Skeletal muscle satellite cell (primary cell): ENCODE measurements around the gene CSGALNACT2.

Experiments
- H3K27me3 ChIP-seq: 2 replicates; pipeline ENCODE4 v1.7.0; 2013; ENCODE audit warnings: low read length; ENCODE audit not compliant: control insufficient read depth, insufficient read depth
- H3K36me3 ChIP-seq: 2 replicates; pipeline ENCODE4 v1.7.0; 2013; ENCODE audit warnings: mild to moderate bottlenecking, control low read depth, low read length; ENCODE audit not compliant: insufficient read depth
- H3K4me1 ChIP-seq: 2 replicates; pipeline ENCODE4 v1.7.0; 2013; ENCODE audit warnings: low read length; ENCODE audit not compliant: control insufficient read depth, insufficient read depth
- H3K4me2 ChIP-seq: 2 replicates; pipeline ENCODE4 v1.7.0; 2013; ENCODE audit warnings: mild to moderate bottlenecking, low read length
- H3K4me3 ChIP-seq: 2 replicates; pipeline ENCODE4 v1.7.0; 2013; ENCODE audit warnings: low read length
- H3K9ac ChIP-seq: 2 replicates; pipeline ENCODE4 v1.7.0; 2013; ENCODE audit warnings: mild to moderate bottlenecking, low read depth, low read length, moderate library complexity
- H3K9me3 ChIP-seq: replicated peaks from 2 replicates; pipeline ENCODE4 v1.7.0; 2013; ENCODE audit warnings: mild to moderate bottlenecking, control low read depth, low read length

The CSGALNACT2 gene

GRCh38 chr10:43120116-43120928 lies 17.9 kb upstream of the CSGALNACT2 start:
- Histone ChIP-seq H3K4me3 (no peak overlapping the region), H3K4me2 (no peak overlapping the region), H3K36me3 (no peaks in the 10 kb centered on the region), H3K4me1 (no peaks in the 10 kb centered on the region), H3K9ac (no peak overlapping the region), H3K9me3 (no peaks in the 10 kb centered on the region), H3K27me3 (peaks cover 26% of the 10 kb centered on the region)

- Histone ChIP-seq H3K4me2 (no peak overlapping the region), H3K9me3 (no peaks in the 10 kb centered on the region), H3K36me3 (no peaks in the 10 kb centered on the region), H3K27me3 (peaks cover 26% of the 10 kb centered on the region), H3K4me3 (no peak overlapping the region), H3K9ac (no peak overlapping the region), H3K4me1 (no peaks in the 10 kb centered on the region)
Measured at GRCh38 chr10:43120929-43121314, 17.3 kb upstream of the CSGALNACT2 start.

DNA sequence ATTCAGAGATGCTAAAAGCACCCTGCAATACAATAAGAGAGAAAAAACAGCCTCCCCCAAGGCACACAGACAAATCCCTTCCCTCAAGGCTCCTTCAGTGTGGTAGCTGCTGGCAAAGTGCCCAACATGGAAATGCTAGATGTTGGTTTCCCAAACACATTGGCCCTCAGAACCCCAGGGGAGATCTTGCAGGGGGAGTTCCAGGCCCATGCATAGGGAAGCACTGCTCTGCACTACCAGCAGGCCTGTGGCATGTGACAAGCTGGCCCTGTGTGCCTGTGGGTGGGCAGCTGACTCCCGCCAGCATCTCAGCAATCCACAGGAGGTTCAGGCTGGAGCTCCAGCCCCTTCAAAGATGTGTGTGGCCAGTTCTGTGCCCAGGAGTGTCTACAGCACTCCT lies 16.8 kb upstream of the CSGALNACT2 start:
- Histone ChIP-seq H3K36me3 (no peaks in the 10 kb centered on the region), H3K9me3 (no peaks in the 10 kb centered on the region), H3K4me3 (no peak overlapping the region), H3K4me2 (no peak overlapping the region), H3K27me3 (peaks cover 26% of the 10 kb centered on the region), H3K9ac (no peak overlapping the region), H3K4me1 (no peaks in the 10 kb centered on the region)

GRCh38 chr10:43122096-43122495 lies 16.1 kb upstream of the CSGALNACT2 start:
- H3K4me1 ChIP-seq, result no peaks in the 10 kb centered on the region
- H3K9ac ChIP-seq, result no peak overlapping the region
- H3K36me3 ChIP-seq, result no peaks in the 10 kb centered on the region
- H3K27me3 ChIP-seq, result peaks cover 28% of the 10 kb centered on the region
- H3K4me3 ChIP-seq, result no peak overlapping the region
- no peak overlapping the region for H3K4me2 ChIP-seq
- no peaks in the 10 kb centered on the region for H3K9me3 ChIP-seq

DNA sequence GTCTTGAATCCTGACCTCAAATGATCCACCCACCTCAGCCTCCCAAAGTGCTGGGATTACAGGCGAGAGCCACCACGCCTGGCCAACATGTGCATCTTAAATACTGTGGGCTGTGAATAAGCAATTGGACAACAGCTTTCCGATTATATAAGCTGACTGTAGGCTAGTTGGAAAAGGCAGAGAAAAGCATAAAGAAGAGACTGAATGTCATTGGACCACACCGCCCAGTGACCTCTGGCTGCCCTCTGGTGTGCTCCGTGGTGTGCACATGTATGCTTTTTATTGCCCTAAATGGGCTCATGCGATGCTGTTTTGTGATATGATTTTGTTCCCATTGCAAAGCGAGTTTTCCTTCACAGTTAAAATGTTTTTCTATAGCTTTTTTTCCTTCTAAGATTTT lies 15.4 kb upstream of the CSGALNACT2 start:
- Histone ChIP-seq H3K9ac (no peak overlapping the region), H3K4me2 (no peak overlapping the region), H3K27me3 (peaks cover 24% of the 10 kb centered on the region), H3K4me3 (no peak overlapping the region), H3K36me3 (no peaks in the 10 kb centered on the region), H3K9me3 (no peaks in the 10 kb centered on the region), H3K4me1 (no peaks in the 10 kb centered on the region)

GRCh38 chr10:43123361-43124093 lies 14.7 kb upstream of the CSGALNACT2 start:
- Histone ChIP-seq H3K9ac (no peak overlapping the region), H3K4me3 (no peak overlapping the region), H3K4me2 (no peak overlapping the region), H3K27me3 (peaks cover 23% of the 10 kb centered on the region), H3K36me3 (no peaks in the 10 kb centered on the region), H3K9me3 (no peaks in the 10 kb centered on the region), H3K4me1 (peaks cover 5% of the 10 kb centered on the region)

DNA sequence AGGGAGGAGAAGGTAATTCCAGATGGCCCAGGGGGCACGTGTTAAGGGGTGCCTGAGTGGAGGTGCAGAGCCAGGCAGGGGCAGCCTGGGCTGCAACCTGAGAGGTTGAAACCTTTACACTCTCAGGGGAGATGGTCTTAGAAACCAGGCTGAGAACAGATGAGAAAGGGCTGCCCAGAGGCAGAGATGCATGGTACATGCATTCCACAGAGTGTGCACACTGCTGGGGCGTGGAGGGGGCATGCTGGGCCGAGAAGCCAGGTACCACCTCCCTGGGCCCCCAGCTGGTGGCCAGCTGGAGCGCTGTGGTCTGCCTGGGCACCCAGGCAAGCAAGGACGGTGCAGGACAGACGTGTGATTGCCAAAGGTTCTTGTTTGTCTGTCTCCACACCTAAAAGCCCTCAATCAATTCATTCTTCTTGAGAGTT lies 14.1 kb upstream of the CSGALNACT2 start:
- Histone ChIP-seq H3K36me3 (no peaks in the 10 kb centered on the region), H3K4me1 (peaks cover 11% of the 10 kb centered on the region), H3K27me3 (peaks cover 23% of the 10 kb centered on the region), H3K9me3 (no peaks in the 10 kb centered on the region), H3K9ac (no peak overlapping the region), H3K4me2 (no peak overlapping the region), H3K4me3 (no peak overlapping the region)

GRCh38 chr10:43124574-43125273 lies 13.5 kb upstream of the CSGALNACT2 start:
- Histone ChIP-seq H3K9me3 (no peaks in the 10 kb centered on the region), H3K9ac (no peak overlapping the region), H3K4me1 (peaks cover 15% of the 10 kb centered on the region), H3K4me2 (no peak overlapping the region), H3K36me3 (no peaks in the 10 kb centered on the region), H3K4me3 (no peak overlapping the region), H3K27me3 (peaks cover 23% of the 10 kb centered on the region)

- H3K9ac ChIP-seq, result no peak overlapping the region
- no peak overlapping the region for H3K4me3 ChIP-seq
- no peaks in the 10 kb centered on the region for H3K36me3 ChIP-seq
- peaks cover 18% of the 10 kb centered on the region for H3K4me1 ChIP-seq
- no peaks in the 10 kb centered on the region for H3K9me3 ChIP-seq
- H3K27me3 ChIP-seq, result peaks cover 23% of the 10 kb centered on the region
- H3K4me2 ChIP-seq, result no peak overlapping the region
Measured at GRCh38 chr10:43125274-43125845, 12.9 kb upstream of the CSGALNACT2 start.

GRCh38 chr10:43125881-43126731 lies 12.1 kb upstream of the CSGALNACT2 start:
- Histone ChIP-seq H3K9ac (no peak overlapping the region), H3K4me3 (no peak overlapping the region), H3K27me3 (peaks cover 20% of the 10 kb centered on the region), H3K4me1 (peaks cover 18% of the 10 kb centered on the region), H3K4me2 (no peak overlapping the region), H3K9me3 (no peaks in the 10 kb centered on the region), H3K36me3 (no peaks in the 10 kb centered on the region)
